ENCODE results near the gene POLE. TPM values are rescaled to one million over a fixed set of nuclear protein-coding genes. Genes with fewer than 3 reads are reported as not detected.

Gene POLE
- total RNA-seq, 1 experiment from 2014 or later: 200 TPM

GRCh38 chr12:132587781-132588180 lies 99.4 kb downstream of the POLE start:
- Mint-ChIP-seq H3K27me3 (ENCODE audit: unreplicated experiment) (peaks cover 41% of the 10 kb centered on the region), H3K4me1 (ENCODE audit: low read depth, unreplicated experiment) (no peaks in the 10 kb centered on the region), H3K36me3 (ENCODE audit: insufficient read depth, unreplicated experiment) (peaks cover 11% of the 10 kb centered on the region), H3K4me3 (ENCODE audit: low read depth, unreplicated experiment) (no peak overlapping the region), H3K9me3 (ENCODE audit: low read depth, unreplicated experiment) (no peaks in the 10 kb centered on the region), H3K27ac (ENCODE audit: unreplicated experiment) (no peak overlapping the region)
- intact Hi-C loops (cut with micrococcal nuclease; ENCODE audit: unreplicated experiment): no loop called here
- TF ChIP-seq, protein P1, sequence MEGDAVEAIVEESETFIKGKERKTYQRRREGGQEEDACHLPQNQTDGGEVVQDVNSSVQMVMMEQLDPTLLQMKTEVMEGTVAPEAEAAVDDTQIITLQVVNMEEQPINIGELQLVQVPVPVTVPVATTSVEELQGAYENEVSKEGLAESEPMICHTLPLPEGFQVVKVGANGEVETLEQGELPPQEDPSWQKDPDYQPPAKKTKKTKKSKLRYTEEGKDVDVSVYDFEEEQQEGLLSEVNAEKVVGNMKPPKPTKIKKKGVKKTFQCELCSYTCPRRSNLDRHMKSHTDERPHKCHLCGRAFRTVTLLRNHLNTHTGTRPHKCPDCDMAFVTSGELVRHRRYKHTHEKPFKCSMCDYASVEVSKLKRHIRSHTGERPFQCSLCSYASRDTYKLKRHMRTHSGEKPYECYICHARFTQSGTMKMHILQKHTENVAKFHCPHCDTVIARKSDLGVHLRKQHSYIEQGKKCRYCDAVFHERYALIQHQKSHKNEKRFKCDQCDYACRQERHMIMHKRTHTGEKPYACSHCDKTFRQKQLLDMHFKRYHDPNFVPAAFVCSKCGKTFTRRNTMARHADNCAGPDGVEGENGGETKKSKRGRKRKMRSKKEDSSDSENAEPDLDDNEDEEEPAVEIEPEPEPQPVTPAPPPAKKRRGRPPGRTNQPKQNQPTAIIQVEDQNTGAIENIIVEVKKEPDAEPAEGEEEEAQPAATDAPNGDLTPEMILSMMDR (IDR thresholded peaks at IDR 0.05; ENCODE audit: unreplicated experiment): no peak
- no TSS peak for BruUV-seq (replicated peaks)
- CTCF ChIA-PET: no interaction called here
- DNase-seq: no peak

- Mint-ChIP-seq H3K4me3 (ENCODE audit: low read depth, unreplicated experiment) (no peak overlapping the region), H3K4me1 (ENCODE audit: low read depth, unreplicated experiment) (no peaks in the 10 kb centered on the region), H3K9me3 (ENCODE audit: low read depth, unreplicated experiment) (no peaks in the 10 kb centered on the region), H3K27ac (ENCODE audit: unreplicated experiment) (no peak overlapping the region), H3K27me3 (ENCODE audit: unreplicated experiment) (peaks cover 33% of the 10 kb centered on the region), H3K36me3 (ENCODE audit: insufficient read depth, unreplicated experiment) (peaks cover 11% of the 10 kb centered on the region)
- no TSS peak for BruUV-seq (replicated peaks)
- TF ChIP-seq, protein P1 (IDR thresholded peaks at IDR 0.05; ENCODE audit: unreplicated experiment): no peak
- intact Hi-C loops (cut with micrococcal nuclease; ENCODE audit: unreplicated experiment): no loop called here
- CTCF ChIA-PET: interaction anchor here (0.6 kb wide), 1 partner anchor 240 kb away, joined by 4 read pairs; no protein-coding TSS in a partner anchor
- DNase-seq: no peak
Measured at GRCh38 chr12:132586929-132587328, 100.2 kb downstream of the POLE start.

DNA sequence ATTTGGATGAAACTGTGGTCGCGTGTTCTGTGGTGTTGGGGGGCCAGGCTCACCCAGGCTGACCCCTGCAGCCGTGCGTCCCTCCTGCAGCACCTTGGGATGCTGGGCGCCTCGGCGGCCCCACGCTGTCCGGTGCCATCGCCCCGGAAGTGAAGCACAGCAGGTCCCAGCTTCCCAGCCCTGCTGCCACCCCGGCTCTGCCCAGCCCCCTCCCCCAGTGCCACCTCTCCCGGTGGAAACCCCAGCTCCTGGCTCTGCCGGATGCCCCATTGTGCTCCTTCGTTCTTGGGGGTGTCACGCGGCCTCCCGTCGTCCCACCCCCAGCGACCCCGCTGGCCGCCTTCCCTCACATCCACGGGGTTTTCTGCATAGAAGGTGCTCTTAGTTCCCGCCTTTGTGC lies 102.0 kb downstream of the POLE start:
- no peaks in the 10 kb centered on the region for H3K9me3 Mint-ChIP-seq (ENCODE audit: low read depth, unreplicated experiment)
- TF ChIP-seq, protein P1 (IDR thresholded peaks at IDR 0.05; ENCODE audit: unreplicated experiment): no peak
- CTCF ChIA-PET: no interaction called here
- no peak for DNase-seq
- no peak overlapping the region for H3K4me3 Mint-ChIP-seq (ENCODE audit: low read depth, unreplicated experiment)
- no TSS peak for BruUV-seq (replicated peaks)
- intact Hi-C loops (cut with micrococcal nuclease; ENCODE audit: unreplicated experiment): no loop called here
- H3K4me1 Mint-ChIP-seq (ENCODE audit: low read depth, unreplicated experiment): no peaks in the 10 kb centered on the region
- peaks cover 19% of the 10 kb centered on the region for H3K36me3 Mint-ChIP-seq (ENCODE audit: insufficient read depth, unreplicated experiment)
- H3K27ac Mint-ChIP-seq (ENCODE audit: unreplicated experiment): no peak overlapping the region
- H3K27me3 Mint-ChIP-seq (ENCODE audit: unreplicated experiment): peaks cover 21% of the 10 kb centered on the region

GRCh38 chr12:132584429-132584828 lies 102.7 kb downstream of the POLE start:
- intact Hi-C loops (cut with micrococcal nuclease; ENCODE audit: unreplicated experiment): no loop called here
- no peak for DNase-seq
- CTCF ChIA-PET: no interaction called here
- TF ChIP-seq, protein P1 (IDR thresholded peaks at IDR 0.05; ENCODE audit: unreplicated experiment): no peak
- H3K27ac Mint-ChIP-seq (ENCODE audit: unreplicated experiment): no peak overlapping the region
- peaks cover 14% of the 10 kb centered on the region for H3K27me3 Mint-ChIP-seq (ENCODE audit: unreplicated experiment)
- H3K4me3 Mint-ChIP-seq (ENCODE audit: low read depth, unreplicated experiment): no peak overlapping the region
- H3K36me3 Mint-ChIP-seq (ENCODE audit: insufficient read depth, unreplicated experiment): peaks cover 19% of the 10 kb centered on the region
- BruUV-seq (replicated peaks): no TSS peak
- H3K9me3 Mint-ChIP-seq (ENCODE audit: low read depth, unreplicated experiment): no peaks in the 10 kb centered on the region
- no peaks in the 10 kb centered on the region for H3K4me1 Mint-ChIP-seq (ENCODE audit: low read depth, unreplicated experiment)

Measured in Calu3 (cell line).